ENCODE data around the gene PDCL3.

Gene PDCL3

GRCh38 chr2:100577777-100578176, 15.0 kb downstream of the PDCL3 start:
- no peak for DNase-seq (ENCODE audit: extremely low spot score)
- ChIA-PET CTCF (no interaction called here), POLR2A (interaction anchor here (1.9 kb wide), 1 partner anchor 15 kb away, joined by 6 read pairs; the partner anchor contains the start of gene PDCL3)
- TF ChIP-seq PKNOX1 (IDR thresholded peaks at IDR 0.05), result no peak

GRCh38 chr2:100580367-100581276, 17.8 kb downstream of the PDCL3 start:
- DNase-seq (ENCODE audit: extremely low spot score), result no peak
- ChIA-PET POLR2A (no interaction called here), CTCF (no interaction called here)
- no peak for TF ChIP-seq HDGF (IDR thresholded peaks at IDR 0.05; ENCODE audit: borderline replicate concordance)
- no peak for TF ChIP-seq ZNF384 (IDR thresholded peaks at IDR 0.05)

- TF ChIP-seq SP1 (IDR thresholded peaks at IDR 0.05), result no peak
- TF ChIP-seq FOXM1 (IDR thresholded peaks at IDR 0.05; ENCODE audit: borderline replicate concordance), result no peak
- TF ChIP-seq LEF1 (IDR thresholded peaks at IDR 0.05; ENCODE audit: borderline replicate concordance), result no peak
- no peak for TF ChIP-seq FOXA1 (IDR thresholded peaks at IDR 0.05)
- no peak for TF ChIP-seq TARDBP (IDR thresholded peaks at IDR 0.05)
- no peak for TF ChIP-seq CTBP1 (IDR thresholded peaks at IDR 0.05; ENCODE audit: borderline replicate concordance)
- no peak for DNase-seq (ENCODE audit: extremely low spot score)
- CTCF ChIA-PET, result no interaction called here
- POLR2A ChIA-PET, result no interaction called here
Measured at GRCh38 chr2:100581277-100581612, 18.5 kb downstream of the PDCL3 start.

- CTCF ChIA-PET, result no interaction called here
- TF ChIP-seq HDGF (IDR thresholded peaks at IDR 0.05; ENCODE audit: borderline replicate concordance), result no peak
- no peak for TF ChIP-seq CTBP1 (IDR thresholded peaks at IDR 0.05; ENCODE audit: borderline replicate concordance)
- no peak for TF ChIP-seq LEF1 (IDR thresholded peaks at IDR 0.05; ENCODE audit: borderline replicate concordance)
- TF ChIP-seq ARNT (IDR thresholded peaks at IDR 0.05), result no peak
- no peak for TF ChIP-seq FOXM1 (IDR thresholded peaks at IDR 0.05; ENCODE audit: borderline replicate concordance)
- TF ChIP-seq SUZ12 (IDR thresholded peaks at IDR 0.05), result no peak
- no peak for TF ChIP-seq SP1 (IDR thresholded peaks at IDR 0.05)
- TF ChIP-seq ELF4 (IDR thresholded peaks at IDR 0.05), result no peak
- TF ChIP-seq PKNOX1 (IDR thresholded peaks at IDR 0.05), result no peak
- TF ChIP-seq L3MBTL2 (conservative IDR thresholded peaks at IDR 0.05), result no peak
- no peak for TF ChIP-seq TARDBP (IDR thresholded peaks at IDR 0.05)
- no peak for TF ChIP-seq ZNF384 (IDR thresholded peaks at IDR 0.05)
- POLR2A ChIA-PET, result no interaction called here
- no peak for DNase-seq (ENCODE audit: extremely low spot score)
Measured at GRCh38 chr2:100584816-100585215, 22.0 kb downstream of the PDCL3 start.

- TF ChIP-seq FOXK2 (IDR thresholded peaks at IDR 0.05) (no peak), SUZ12 (IDR thresholded peaks at IDR 0.05) (no peak), FOXA1 (IDR thresholded peaks at IDR 0.05) (no peak), L3MBTL2 (conservative IDR thresholded peaks at IDR 0.05) (no peak), ELF4 (IDR thresholded peaks at IDR 0.05) (no peak), NFRKB (IDR thresholded peaks at IDR 0.05) (no peak), TARDBP (IDR thresholded peaks at IDR 0.05) (no peak), FOXM1 (IDR thresholded peaks at IDR 0.05; ENCODE audit: borderline replicate concordance) (no peak), LEF1 (IDR thresholded peaks at IDR 0.05; ENCODE audit: borderline replicate concordance) (no peak), SP1 (IDR thresholded peaks at IDR 0.05) (no peak)
- no peak for DNase-seq (ENCODE audit: extremely low spot score)
- ChIA-PET CTCF (no interaction called here), POLR2A (no interaction called here)
Measured at GRCh38 chr2:100588071-100588786, 25.4 kb downstream of the PDCL3 start.

GRCh38 chr2:100589527-100589926, 26.7 kb downstream of the PDCL3 start:
- no peak for DNase-seq (ENCODE audit: extremely low spot score)
- no peak for TF ChIP-seq FOXM1 (IDR thresholded peaks at IDR 0.05; ENCODE audit: borderline replicate concordance)
- no peak for TF ChIP-seq BHLHE40 (IDR thresholded peaks at IDR 0.05; ENCODE audit: borderline replicate concordance)
- TF ChIP-seq NFRKB (IDR thresholded peaks at IDR 0.05), result no peak
- TF ChIP-seq HDGF (IDR thresholded peaks at IDR 0.05; ENCODE audit: borderline replicate concordance), result no peak
- TF ChIP-seq L3MBTL2 (conservative IDR thresholded peaks at IDR 0.05), result no peak
- no peak for TF ChIP-seq ELF4 (IDR thresholded peaks at IDR 0.05)
- no peak for TF ChIP-seq LEF1 (IDR thresholded peaks at IDR 0.05; ENCODE audit: borderline replicate concordance)
- no peak for TF ChIP-seq ZNF384 (IDR thresholded peaks at IDR 0.05)
- TF ChIP-seq ARNT (IDR thresholded peaks at IDR 0.05), result no peak
- TF ChIP-seq SUZ12 (IDR thresholded peaks at IDR 0.05), result no peak
- TF ChIP-seq SP1 (IDR thresholded peaks at IDR 0.05), result no peak
- no peak for TF ChIP-seq PKNOX1 (IDR thresholded peaks at IDR 0.05)
- TF ChIP-seq FOXA1 (IDR thresholded peaks at IDR 0.05), result no peak
- no peak for TF ChIP-seq FOXK2 (IDR thresholded peaks at IDR 0.05)
- ChIA-PET POLR2A (interaction anchor here (1.0 kb wide), 1 partner anchor 412 kb away, joined by 3 read pairs; the partner anchor contains the start of gene RPL31), CTCF (no interaction called here)
